A673 (cell line): ENCODE data around the gene SUFU. TPM values are rescaled to one million over a fixed set of nuclear protein-coding genes. Genes with fewer than 3 reads are reported as not detected.
"Not testable (repeated sequence)": the region's sequence is repeated elsewhere in the genome, so short reads cannot be mapped to it uniquely, and the experiment has no call there.

Source experiments
- BruUV-seq: library from RNA; stranded (reverse); fragments of 400-500 nt; replicated peaks from 2 replicates; lab custom pipeline; 2021; lab: Mats Ljungman, UMichigan
- CTCF ChIA-PET: fragments of 300-600 bp; sonication (Branson Sonifier 250); formaldehyde crosslinking; loops from one replicate; lab custom pipeline; 2022; ENCODE audit warnings: antibody characterized with exemption; lab: Charles Lee
- POLR2A ChIA-PET: fragments of 300-600 bp; sonication (Branson Sonifier 250); formaldehyde crosslinking; loops from one replicate; lab custom pipeline; 2022; ENCODE audit warnings: antibody characterized with exemption; ENCODE audit not compliant: low non-redundant PET; lab: Charles Lee
- DNase-seq: peaks from one replicate; pipeline ENCODE4 v3.0.0-alpha.2; 2015; ENCODE audit warnings: low spot score
- H3K27ac ChIP-seq: fragments of 200-600 bp; sonication (generic); 2 replicates; pipeline ENCODE4 v1.5.1; 2016; ENCODE audit warnings: mixed run types, low read depth, mild to moderate bottlenecking, mixed read lengths, antibody characterized with exemption, low read length; ENCODE audit not compliant: poor library complexity, severe bottlenecking
- H3K27me3 ChIP-seq: fragments of 200-600 bp; sonication (generic); replicated peaks from 2 replicates; pipeline ENCODE4 v1.6.1; 2017; ENCODE audit warnings: mixed run types, low read depth, mild to moderate bottlenecking, mixed read lengths, antibody characterized with exemption, low read length; ENCODE audit not compliant: insufficient read depth, poor library complexity
- H3K36me3 ChIP-seq: fragments of 200-600 bp; sonication (generic); 2 replicates; pipeline ENCODE4 v1.6.1; 2016; ENCODE audit warnings: mixed run types, mild to moderate bottlenecking, mixed read lengths, antibody characterized with exemption, low read length; ENCODE audit not compliant: insufficient read depth, poor library complexity, severe bottlenecking
- H3K4me1 ChIP-seq: fragments of 200-600 bp; sonication (generic); 2 replicates; pipeline ENCODE4 v1.6.1; 2017; ENCODE audit warnings: mixed run types, mild to moderate bottlenecking, mixed read lengths, antibody characterized with exemption, low read length; ENCODE audit not compliant: insufficient read depth, poor library complexity, severe bottlenecking
- H3K4me3 ChIP-seq: fragments of 200-600 bp; sonication (generic); 2 replicates; pipeline ENCODE4 v1.5.1; 2016; ENCODE audit warnings: low read depth, mixed run types, mild to moderate bottlenecking, mixed read lengths, low read length; ENCODE audit not compliant: poor library complexity, severe bottlenecking
- H3K9me3 ChIP-seq: fragments of 200-600 bp; sonication (generic); 2 replicates; pipeline ENCODE4 v1.6.1; 2016; ENCODE audit warnings: mixed run types, low read depth, mild to moderate bottlenecking, mixed read lengths, antibody characterized with exemption, low read length; ENCODE audit not compliant: poor library complexity, severe bottlenecking
- CTCF ChIP-seq: fragments of 300-800, 200-600 bp; sonication (generic); conservative IDR thresholded peaks from 2 replicates; pipeline ENCODE4 v1.5.1; 2017; ENCODE audit warnings: low read depth, mild to moderate bottlenecking, antibody characterized with exemption, low read length, moderate library complexity, mixed read lengths
- EZH2 ChIP-seq: fragments of 200-600 bp; sonication (generic); IDR thresholded peaks from 2 replicates; pipeline ENCODE4 v1.6.1; 2017; ENCODE audit warnings: borderline replicate concordance, low read depth, mild to moderate bottlenecking, mixed read lengths, antibody characterized with exemption, low read length; ENCODE audit not compliant: poor library complexity, severe bottlenecking
- intact Hi-C: fragments of 100-400 bp; cut with micrococcal nuclease; formaldehyde crosslinking; loops from one replicate; pipeline ENCODE4 v1.10.0; 2022; ENCODE audit not compliant: unreplicated experiment
- total RNA-seq: library from RNA; stranded (reverse); gene quantifications from 2 replicates; pipeline ENCODE4 v1.2.3, GENCODE V29; 2021

Gene SUFU
- total RNA-seq, 1 experiment from 2014 or later = 20.5 TPM

- Histone ChIP-seq H3K4me3 (no peak overlapping the region), H3K4me1 (no peaks in the 10 kb centered on the region), H3K27ac (no peak overlapping the region), H3K9me3 (no peaks in the 10 kb centered on the region), H3K27me3 (no peaks in the 10 kb centered on the region), H3K36me3 (peaks cover 3% of the 10 kb centered on the region)
- CTCF ChIA-PET = no interaction called here
- intact Hi-C loops = no loop called here
- no peak for TF ChIP-seq CTCF
- DNase-seq = no peak
- no TSS peak for BruUV-seq
- POLR2A ChIA-PET = no interaction called here
These were observed 10.0 kb upstream of the SUFU start for GRCh38 chr10:102493771-102494170.

- BruUV-seq = no TSS peak
- no peaks in the 10 kb centered on the region for H3K9me3 ChIP-seq
- TF ChIP-seq CTCF (no peak), EZH2 (no peak)
- ChIA-PET CTCF (interaction anchor here (0.6 kb wide), 1 partner anchor 99 kb away, joined by 4 read pairs; no protein-coding TSS in a partner anchor), POLR2A (no interaction called here)
- no peak for DNase-seq
- H3K4me1 ChIP-seq = no peaks in the 10 kb centered on the region
- H3K27ac ChIP-seq = no peak overlapping the region
- intact Hi-C loops = no loop called here
- H3K36me3 ChIP-seq = no peaks in the 10 kb centered on the region
- H3K27me3 ChIP-seq = no peaks in the 10 kb centered on the region
- H3K4me3 ChIP-seq = no peak overlapping the region
These were observed 6.2 kb upstream of the SUFU start for GRCh38 chr10:102497545-102497944.

- Histone ChIP-seq H3K27ac (no peak overlapping the region), H3K9me3 (no peaks in the 10 kb centered on the region), H3K36me3 (no peaks in the 10 kb centered on the region), H3K4me3 (no peak overlapping the region), H3K4me1 (peaks cover 6% of the 10 kb centered on the region), H3K27me3 (no peaks in the 10 kb centered on the region)
- intact Hi-C loops = no loop called here
- BruUV-seq = no TSS peak
- ChIA-PET POLR2A (no interaction called here), CTCF (no interaction called here)
- TF ChIP-seq EZH2 = no peak
- TF ChIP-seq CTCF = no peak
- DNase-seq = no peak
These were observed 4.4 kb upstream of the SUFU start for GRCh38 chr10:102499356-102499755.

GRCh38 chr10:102500686-102501085, 3.1 kb upstream of the SUFU start:
- not testable (repeated sequence) for DNase-seq, H3K27me3 ChIP-seq, H3K4me3 ChIP-seq, BruUV-seq, H3K9me3 ChIP-seq, H3K36me3 ChIP-seq, H3K27ac ChIP-seq
- intact Hi-C loops = loop anchor here (5.0 kb wide), 2 partner anchors 97 to 348 kb away; partner anchors contain the start of gene NOLC1
- ChIA-PET POLR2A (interaction anchor here (0.6 kb wide), 1 partner anchor 609 kb away, joined by 3 read pairs; no protein-coding TSS in a partner anchor), CTCF (interaction anchor here (0.7 kb wide), 1 partner anchor 21 kb away, joined by 4 read pairs; no protein-coding TSS in a partner anchor)
- H3K4me1 ChIP-seq = peaks cover 12% of the 10 kb centered on the region
